ENCODE measurements around the gene MCM7.
"Not testable (repeated sequence)": the region's sequence is repeated elsewhere in the genome, so short reads cannot be mapped to it uniquely, and the experiment has no call there.

Gene MCM7

GRCh38 chr7:100101016-100101862 is at the start of gene MCM7, which contains the start of gene AP4M1:
Gene MCM7 (minus strand): TSS chr7:100101397. CDS start chr7:100101294, 103 bp downstream.
Gene AP4M1 (plus strand): TSS chr7:100101643. CDS start chr7:100101715, 72 bp downstream.
- H3K27me3 Mint-ChIP-seq, result no peaks in the 10 kb centered on the region
- H3K27ac Mint-ChIP-seq, result peak within 1 kb of the TSS; percentile 97
- ATAC-seq (ENCODE audit: low read depth) (peak; percentile 84), DNase-seq (ENCODE audit: low spot score in 2 of 2) (peak; percentile 91 to 96)
- peaks cover 26% of the 10 kb centered on the region for H3K36me3 Mint-ChIP-seq
- H3K9me3 Mint-ChIP-seq, result no peaks in the 10 kb centered on the region
- H3K4me1 Mint-ChIP-seq, result peaks cover 29% of the 10 kb centered on the region
- peak within 1 kb of the TSS; percentile 82 for H3K4me3 Mint-ChIP-seq

- Mint-ChIP-seq H3K4me3 (peak within 1 kb of the TSS; percentile 98), H3K27ac (peak within 1 kb of the TSS; percentile 95), H3K9me3 (no peaks in the 10 kb centered on the region), H3K36me3 (peaks cover 10% of the 10 kb centered on the region), H3K27me3 (no peaks in the 10 kb centered on the region), H3K4me1 (peaks cover 24% of the 10 kb centered on the region)
- ATAC-seq (ENCODE audit: low read depth) (peak; percentile 92), DNase-seq (ENCODE audit: low spot score in 2 of 2) (peak; percentile 87 to 96)
Measured at GRCh38 chr7:100148559-100149328, 47.5 kb upstream of the MCM7 start, which contains the start of gene LAMTOR4. Gene LAMTOR4 (plus strand): TSS chr7:100148918. CDS start chr7:100148973, 55 bp downstream.

GRCh38 chr7:100148225-100148558 is 47.0 kb upstream of the MCM7 start:
- ATAC-seq (ENCODE audit: low read depth), result peak; percentile 3
- H3K27me3 Mint-ChIP-seq, result no peaks in the 10 kb centered on the region
- H3K9me3 Mint-ChIP-seq, result no peaks in the 10 kb centered on the region

GRCh38 chr7:100147278-100147677 is 46.1 kb upstream of the MCM7 start:
- no peak for ATAC-seq (ENCODE audit: low read depth)
- Mint-ChIP-seq H3K4me3 (no peak overlapping the region), H3K27ac (no peak overlapping the region), H3K4me1 (peaks cover 17% of the 10 kb centered on the region), H3K36me3 (peaks cover 5% of the 10 kb centered on the region), H3K9me3 (no peaks in the 10 kb centered on the region), H3K27me3 (no peaks in the 10 kb centered on the region)
- DNase-seq (ENCODE audit: low spot score in 2 of 2), result no peak

More at GRCh38 chr7:100148225-100148558, 47.0 kb upstream of the MCM7 start:
- Mint-ChIP-seq H3K4me1 (peaks cover 21% of the 10 kb centered on the region), H3K27ac (peak overlapping the region; percentile 95), H3K36me3 (peaks cover 8% of the 10 kb centered on the region), H3K4me3 (peak overlapping the region; percentile 98)
- no peak for DNase-seq (ENCODE audit: low spot score in 2 of 2)

- not testable (repeated sequence) for H3K27me3 Mint-ChIP-seq; H3K9me3 Mint-ChIP-seq; ATAC-seq (ENCODE audit: low read depth); DNase-seq (ENCODE audit: low spot score in 2 of 2); H3K27ac Mint-ChIP-seq; H3K4me3 Mint-ChIP-seq; H3K36me3 Mint-ChIP-seq
- H3K4me1 Mint-ChIP-seq, result peaks cover 19% of the 10 kb centered on the region
Measured at GRCh38 chr7:100146350-100146749, 45.2 kb upstream of the MCM7 start.

- Mint-ChIP-seq H3K27me3 (peaks cover 3% of the 10 kb centered on the region), H3K4me1 (peaks cover 11% of the 10 kb centered on the region), H3K36me3 (no peaks in the 10 kb centered on the region), H3K9me3 (no peaks in the 10 kb centered on the region), H3K4me3 (no peak overlapping the region), H3K27ac (no peak overlapping the region)
- DNase-seq (ENCODE audit: low spot score in 2 of 2), result no peak
- no peak for ATAC-seq (ENCODE audit: low read depth)
Measured at GRCh38 chr7:100142461-100142860, 41.3 kb upstream of the MCM7 start.

GRCh38 chr7:100141555-100141949 is 40.4 kb upstream of the MCM7 start:
- Mint-ChIP-seq H3K27ac (no peak overlapping the region), H3K36me3 (no peaks in the 10 kb centered on the region), H3K9me3 (no peaks in the 10 kb centered on the region), H3K4me3 (no peak overlapping the region), H3K27me3 (peaks cover 3% of the 10 kb centered on the region), H3K4me1 (peaks cover 11% of the 10 kb centered on the region)
- DNase-seq (ENCODE audit: low spot score in 2 of 2), result no peak
- no peak for ATAC-seq (ENCODE audit: low read depth)

- Mint-ChIP-seq H3K27ac (no peak overlapping the region), H3K4me1 (peaks cover 11% of the 10 kb centered on the region)
Measured at GRCh38 chr7:100137851-100138760, 36.9 kb upstream of the MCM7 start.

GRCh38 chr7:100132697-100133151 is 31.5 kb upstream of the MCM7 start:
- Mint-ChIP-seq H3K4me3 (peak overlapping the region; percentile 30), H3K27ac (no peak overlapping the region), H3K36me3 (no peaks in the 10 kb centered on the region), H3K9me3 (no peaks in the 10 kb centered on the region), H3K27me3 (no peaks in the 10 kb centered on the region), H3K4me1 (peaks cover 15% of the 10 kb centered on the region)
- DNase-seq (ENCODE audit: low spot score in 2 of 2) (peak; percentile 55 to 63), ATAC-seq (ENCODE audit: low read depth) (peak; percentile 85)

More at GRCh38 chr7:100137851-100138760, 36.9 kb upstream of the MCM7 start:
- Mint-ChIP-seq H3K4me3 (peak overlapping the region; percentile 55), H3K36me3 (no peaks in the 10 kb centered on the region), H3K27me3 (peaks cover 3% of the 10 kb centered on the region), H3K9me3 (no peaks in the 10 kb centered on the region)
- ATAC-seq (ENCODE audit: low read depth) (peak; percentile 91), DNase-seq (ENCODE audit: low spot score in 2 of 2) (no peak)

- no peaks in the 10 kb centered on the region for H3K27me3 Mint-ChIP-seq
- H3K36me3 Mint-ChIP-seq, result no peaks in the 10 kb centered on the region
- H3K9me3 Mint-ChIP-seq, result no peaks in the 10 kb centered on the region
- peak overlapping the region; percentile 19 for H3K27ac Mint-ChIP-seq
- ATAC-seq (ENCODE audit: low read depth), result no peak
- no peak overlapping the region for H3K4me3 Mint-ChIP-seq
- H3K4me1 Mint-ChIP-seq, result peaks cover 13% of the 10 kb centered on the region
- no peak for DNase-seq (ENCODE audit: low spot score in 2 of 2)
Measured at GRCh38 chr7:100132126-100132525, 30.9 kb upstream of the MCM7 start.

GRCh38 chr7:100130608-100131453 is 29.6 kb upstream of the MCM7 start:
- no peak for ATAC-seq (ENCODE audit: low read depth)
- no peaks in the 10 kb centered on the region for H3K27me3 Mint-ChIP-seq
- no peaks in the 10 kb centered on the region for H3K9me3 Mint-ChIP-seq
- H3K36me3 Mint-ChIP-seq, result no peaks in the 10 kb centered on the region
- no peak overlapping the region for H3K27ac Mint-ChIP-seq
- DNase-seq (ENCODE audit: low spot score in 2 of 2), result peak; percentile 82 to 88
- H3K4me1 Mint-ChIP-seq, result peaks cover 15% of the 10 kb centered on the region
- H3K4me3 Mint-ChIP-seq, result no peak overlapping the region

- H3K9me3 Mint-ChIP-seq; H3K4me3 Mint-ChIP-seq; H3K27me3 Mint-ChIP-seq; H3K27ac Mint-ChIP-seq; H3K36me3 Mint-ChIP-seq; DNase-seq (ENCODE audit: low spot score in 2 of 2); ATAC-seq (ENCODE audit: low read depth): not testable (repeated sequence)
- peaks cover 15% of the 10 kb centered on the region for H3K4me1 Mint-ChIP-seq
Measured at GRCh38 chr7:100130220-100130607, 29.0 kb upstream of the MCM7 start.

- DNase-seq (ENCODE audit: low spot score in 2 of 2), result no peak
- ATAC-seq (ENCODE audit: low read depth), result no peak
- H3K9me3 Mint-ChIP-seq, result no peaks in the 10 kb centered on the region
- H3K4me1 Mint-ChIP-seq, result peaks cover 21% of the 10 kb centered on the region
- no peaks in the 10 kb centered on the region for H3K27me3 Mint-ChIP-seq
- H3K27ac Mint-ChIP-seq, result no peak overlapping the region
- H3K36me3 Mint-ChIP-seq, result no peaks in the 10 kb centered on the region
- peak overlapping the region; percentile 27 for H3K4me3 Mint-ChIP-seq
Measured at GRCh38 chr7:100128637-100128963, 27.4 kb upstream of the MCM7 start.
